PC-3 (cell line): ENCODE measurements around the gene DAAM1. TPM values are rescaled to one million over a fixed set of nuclear protein-coding genes. Genes with fewer than 3 reads are reported as not detected.

Source experiments
- ATAC-seq: fragments of 200-7000 bp; cut with Tn5 transposase; 2 replicates; pipeline ENCODE4 v1.9.1; 2020; ENCODE audit warnings: mild to moderate bottlenecking, moderate library complexity
- BruUV-seq: library from RNA; stranded (reverse); fragments of 400-500 nt; replicated peaks from 2 replicates; lab custom pipeline; 2021; lab: Mats Ljungman, UMichigan
- CTCF ChIA-PET: fragments of 300-600 bp; sonication (Branson Sonifier 250); formaldehyde crosslinking; loops from one replicate; lab custom pipeline; 2022; ENCODE audit warnings: antibody characterized with exemption; lab: Charles Lee
- POLR2A ChIA-PET: fragments of 300-600 bp; sonication (Branson Sonifier 250); formaldehyde crosslinking; loops from one replicate; lab custom pipeline; 2022; ENCODE audit warnings: antibody characterized with exemption; ENCODE audit not compliant: unreplicated experiment; lab: Charles Lee
- DNase-seq: peaks from one replicate; pipeline ENCODE4 v3.0.0-alpha.2; 2015
- H2AFZ ChIP-seq: fragments of 300-600 bp; sonication (generic); 2 replicates; pipeline ENCODE4 v1.6.0; 2016; ENCODE audit warnings: antibody characterized with exemption, low read length
- H3F3A ChIP-seq: fragments of 300-600 bp; sonication (generic); one replicate; pipeline ENCODE4 v1.6.0; 2017; ENCODE audit warnings: antibody characterized with exemption, low read length, control low read depth, mild to moderate bottlenecking; ENCODE audit not compliant: unreplicated experiment
- H3K27ac ChIP-seq: fragments of 300-600 bp; sonication (generic); 2 replicates; pipeline ENCODE4 v1.5.1; 2016; ENCODE audit warnings: mild to moderate bottlenecking, low read length
- H3K27me3 ChIP-seq: fragments of 300-600 bp; sonication (generic); 2 replicates; pipeline ENCODE4 v1.6.1; 2016; ENCODE audit warnings: low read length, mixed read lengths
- H3K36me3 ChIP-seq: fragments of 300-600 bp; sonication (generic); 2 replicates; pipeline ENCODE4 v1.6.1; 2016; ENCODE audit warnings: low read depth, mixed run types, low read length, mixed read lengths
- H3K4me1 ChIP-seq: fragments of 300-600 bp; sonication (generic); 2 replicates; pipeline ENCODE4 v1.5.1; 2016; ENCODE audit warnings: low read length; ENCODE audit not compliant: insufficient read depth
- H3K4me2 ChIP-seq: fragments of 300-600 bp; sonication (generic); 2 replicates; pipeline ENCODE4 v1.6.0; 2016; ENCODE audit warnings: low read length
- H3K4me3 ChIP-seq: fragments of 300-600 bp; sonication (generic); 2 replicates; pipeline ENCODE4 v1.5.1; 2016; ENCODE audit warnings: mild to moderate bottlenecking, low read length, mixed read lengths
- H3K79me2 ChIP-seq: fragments of 300-600 bp; sonication (generic); 2 replicates; pipeline ENCODE4 v1.6.1; 2017; ENCODE audit warnings: low read length, mixed read lengths
- H3K9ac ChIP-seq: fragments of 300-600 bp; sonication (generic); 2 replicates; pipeline ENCODE4 v1.6.0; 2016; ENCODE audit warnings: mild to moderate bottlenecking, low read length
- H3K9me2 ChIP-seq: fragments of 300-600 bp; sonication (generic); replicated peaks from 2 replicates; pipeline ENCODE4 v1.6.1; 2016; ENCODE audit warnings: mixed run types, low read length, mixed read lengths
- H3K9me3 ChIP-seq: fragments of 300-600 bp; sonication (generic); 2 replicates; pipeline ENCODE4 v1.6.1; 2016; ENCODE audit warnings: low read length, mixed read lengths
- H4K20me1 ChIP-seq: fragments of 300-600 bp; sonication (generic); 2 replicates; pipeline ENCODE4 v1.6.1; 2016; ENCODE audit warnings: low read length, mixed read lengths
- CTCF ChIP-seq: fragments of 300-600 bp; sonication (generic); conservative IDR thresholded peaks from 2 replicates; pipeline ENCODE4 v1.5.1; 2017; ENCODE audit warnings: antibody characterized with exemption, low read depth, mild to moderate bottlenecking, low read length
- EZH2 ChIP-seq: fragments of 300-600 bp; sonication (generic); IDR thresholded peaks from one replicate; pipeline ENCODE4 v1.6.1; 2017; ENCODE audit warnings: antibody characterized with exemption, mild to moderate bottlenecking, low read length; ENCODE audit not compliant: unreplicated experiment
- EZH2phosphoT487 ChIP-seq: fragments of 300-600 bp; sonication (generic); IDR thresholded peaks from 2 replicates; pipeline ENCODE4 v1.6.1; 2018; ENCODE audit warnings: mild to moderate bottlenecking, antibody characterized with exemption, low read length, borderline replicate concordance
- intact Hi-C: fragments of 100-400 bp; cut with micrococcal nuclease; formaldehyde crosslinking; loops from 2 replicates; pipeline ENCODE4 v1.9.0; 2023
- total RNA-seq: library from RNA; depleted of rRNA; stranded (reverse); fragments of >200 nt; gene quantifications from 2 replicates; pipeline ENCODE4 v1.2.3, GENCODE V29; 2014

DAAM1 gene
- total RNA-seq, 1 experiment from 2014 or later = 32.7 TPM

DNA sequence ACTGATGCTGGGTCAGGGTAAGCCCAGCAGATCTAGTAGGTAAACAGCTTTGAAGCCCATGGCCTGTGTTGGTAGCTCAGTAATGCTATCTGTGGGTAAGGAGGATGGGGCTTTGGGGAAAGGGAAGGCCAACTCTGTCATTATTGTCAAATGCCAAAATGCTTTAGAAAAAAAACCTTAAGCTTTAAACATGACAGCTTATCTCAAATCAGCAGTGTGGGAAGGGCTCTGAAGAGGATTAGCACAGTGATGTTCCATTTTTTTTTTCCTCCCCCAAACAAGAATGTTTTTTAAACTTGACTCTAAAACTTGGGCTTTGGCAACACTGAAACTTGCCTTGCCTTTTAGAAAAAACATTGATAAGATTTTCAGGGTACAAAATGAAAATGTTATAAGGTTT, 11.7 kb downstream of the DAAM1 start:
- DNase-seq = no peak
- CTCF ChIA-PET = interaction anchor here (0.5 to 0.7 kb wide), 2 partner anchors 109 to 140 kb away, joined by 3 read pairs; no protein-coding TSS in a partner anchor
- BruUV-seq = no TSS peak

GRCh38 chr14:59202031-59202430, 13.6 kb downstream of the DAAM1 start:
- no TSS peak for BruUV-seq
- ChIA-PET CTCF (no interaction called here), POLR2A (no interaction called here)
- H3K9me3 ChIP-seq = no peaks in the 10 kb centered on the region
- H2AFZ ChIP-seq = no peak overlapping the region
- no peak for TF ChIP-seq EZH2
- no peak for TF ChIP-seq EZH2phosphoT487
- no peak for TF ChIP-seq CTCF
- H3K9ac ChIP-seq = no peak overlapping the region
- no peak overlapping the region for H3K4me2 ChIP-seq
- H3K9me2 ChIP-seq = no peaks in the 10 kb centered on the region
- H3K27ac ChIP-seq = no peak overlapping the region
- ATAC-seq (no peak), DNase-seq (no peak)
- no peaks in the 10 kb centered on the region for H4K20me1 ChIP-seq
- H3K36me3 ChIP-seq = no peaks in the 10 kb centered on the region
- no peaks in the 10 kb centered on the region for H3K4me1 ChIP-seq
- no peaks in the 10 kb centered on the region for H3K27me3 ChIP-seq
- intact Hi-C loops = no loop called here
- no peak overlapping the region for H3K4me3 ChIP-seq
- H3K79me2 ChIP-seq = peaks cover 17% of the 10 kb centered on the region
- no peaks in the 10 kb centered on the region for H3F3A ChIP-seq

More for the DNA sequence above, 11.7 kb downstream of the DAAM1 start:
- no peaks in the 10 kb centered on the region for H3K4me1 ChIP-seq
- H3K4me3 ChIP-seq = no peak overlapping the region
- TF ChIP-seq CTCF (no peak), EZH2 (no peak), EZH2phosphoT487 (no peak)
- H2AFZ ChIP-seq = no peak overlapping the region
- H3K36me3 ChIP-seq = no peaks in the 10 kb centered on the region
- no peak overlapping the region for H3K4me2 ChIP-seq
- intact Hi-C loops = no loop called here
- no peaks in the 10 kb centered on the region for H3K9me3 ChIP-seq
- H3F3A ChIP-seq = no peaks in the 10 kb centered on the region
- peaks cover 27% of the 10 kb centered on the region for H3K79me2 ChIP-seq
- no peaks in the 10 kb centered on the region for H3K27me3 ChIP-seq
- H3K27ac ChIP-seq = no peak overlapping the region
- POLR2A ChIA-PET = no interaction called here
- ATAC-seq = no peak
- H4K20me1 ChIP-seq = no peaks in the 10 kb centered on the region
- no peak overlapping the region for H3K9ac ChIP-seq
- no peaks in the 10 kb centered on the region for H3K9me2 ChIP-seq

GRCh38 chr14:59204305-59204704, 15.8 kb downstream of the DAAM1 start:
- H3K4me3 ChIP-seq = no peak overlapping the region
- intact Hi-C loops = no loop called here
- H2AFZ ChIP-seq = no peak overlapping the region
- no peak overlapping the region for H3K27ac ChIP-seq
- H3K9me3 ChIP-seq = no peaks in the 10 kb centered on the region
- DNase-seq (no peak), ATAC-seq (no peak)
- H3K27me3 ChIP-seq = no peaks in the 10 kb centered on the region
- no peaks in the 10 kb centered on the region for H3F3A ChIP-seq
- no peaks in the 10 kb centered on the region for H4K20me1 ChIP-seq
- H3K79me2 ChIP-seq = peaks cover 12% of the 10 kb centered on the region
- CTCF ChIA-PET = no interaction called here
- H3K4me1 ChIP-seq = no peaks in the 10 kb centered on the region
- no peaks in the 10 kb centered on the region for H3K36me3 ChIP-seq
- POLR2A ChIA-PET = no interaction called here
- no peaks in the 10 kb centered on the region for H3K9me2 ChIP-seq
- TF ChIP-seq EZH2phosphoT487 (no peak), CTCF (no peak), EZH2 (no peak)
- H3K9ac ChIP-seq = no peak overlapping the region
- no peak overlapping the region for H3K4me2 ChIP-seq
- BruUV-seq = no TSS peak
